GM21381 (cell line): ENCODE results near the gene TGFBR2.

Experiments
- ATAC-seq: cut with Tn5 transposase; IDR thresholded peaks from one replicate; pipeline ENCODE4 v1.9.1; 2021; ENCODE audit warnings: mild to moderate bottlenecking, moderate library complexity; ENCODE audit not compliant: unreplicated experiment

The TGFBR2 gene

GRCh38 chr3:30606301-30607031, at the start of gene TGFBR2:
Gene TGFBR2 (plus strand): TSS chr3:30606601. CDS start chr3:30606884, 283 bp downstream.
- ATAC-seq, result peak; percentile 77

DNA sequence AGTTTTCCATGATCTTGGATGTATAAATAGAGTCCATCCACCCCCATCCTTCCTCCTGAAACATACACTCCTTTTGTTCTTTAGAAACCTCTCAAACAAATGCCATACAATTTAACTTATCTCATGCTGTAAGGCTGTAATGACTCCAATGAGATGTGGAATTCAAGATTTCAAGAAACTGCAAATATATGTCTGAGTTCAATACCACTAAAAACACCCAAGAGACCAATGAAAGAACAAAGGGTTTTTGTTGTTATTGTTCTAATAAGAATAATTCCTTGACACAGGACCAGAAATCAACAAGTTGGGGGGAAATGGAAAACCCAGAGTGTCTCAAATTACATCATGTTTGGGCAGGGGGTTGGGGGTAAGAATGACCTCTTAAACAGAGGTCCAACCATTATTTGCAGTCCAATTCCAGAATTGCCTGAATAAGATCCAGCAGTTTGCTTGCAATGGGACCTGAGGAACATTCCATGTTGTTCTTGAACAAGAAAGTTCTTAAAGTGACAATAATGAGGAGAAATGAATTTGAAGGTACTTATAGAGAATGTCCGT, 48.6 kb upstream of the TGFBR2 start:
- ATAC-seq, result no peak

- no peak for ATAC-seq
These were observed 42.4 kb upstream of the TGFBR2 start for GRCh38 chr3:30563956-30564355.

DNA sequence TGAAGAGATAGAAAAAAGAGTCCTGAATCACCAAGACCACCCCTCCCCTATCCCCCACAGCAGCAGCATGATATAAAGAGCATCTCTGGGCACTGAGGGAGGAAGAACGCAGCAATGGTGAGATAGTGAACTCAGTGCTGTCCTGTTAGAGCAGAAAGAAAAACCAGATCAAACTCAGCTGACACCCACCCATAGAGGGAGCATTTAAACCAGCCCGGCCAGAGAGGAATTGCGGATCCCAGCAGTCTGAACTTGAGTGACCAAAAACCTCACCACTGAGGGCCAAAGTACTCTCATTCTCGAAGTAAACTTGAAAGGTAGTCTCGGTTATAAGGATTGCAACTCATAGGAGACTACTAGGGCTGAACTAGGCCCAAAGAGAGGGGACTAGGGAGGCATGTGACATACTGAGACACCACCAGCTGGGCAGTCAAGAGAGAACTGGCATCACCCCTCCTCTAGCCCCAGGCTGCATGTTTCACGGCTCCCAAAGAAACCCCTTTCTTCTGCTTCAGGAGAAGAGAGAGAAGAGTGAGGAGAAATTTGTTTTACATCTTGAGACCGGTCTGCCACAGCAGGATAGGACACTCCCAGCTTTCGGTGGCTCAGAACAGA, 39.2 kb upstream of the TGFBR2 start:
- no peak for ATAC-seq

GRCh38 chr3:30576946-30577345, 29.5 kb upstream of the TGFBR2 start:
- ATAC-seq, result no peak

DNA sequence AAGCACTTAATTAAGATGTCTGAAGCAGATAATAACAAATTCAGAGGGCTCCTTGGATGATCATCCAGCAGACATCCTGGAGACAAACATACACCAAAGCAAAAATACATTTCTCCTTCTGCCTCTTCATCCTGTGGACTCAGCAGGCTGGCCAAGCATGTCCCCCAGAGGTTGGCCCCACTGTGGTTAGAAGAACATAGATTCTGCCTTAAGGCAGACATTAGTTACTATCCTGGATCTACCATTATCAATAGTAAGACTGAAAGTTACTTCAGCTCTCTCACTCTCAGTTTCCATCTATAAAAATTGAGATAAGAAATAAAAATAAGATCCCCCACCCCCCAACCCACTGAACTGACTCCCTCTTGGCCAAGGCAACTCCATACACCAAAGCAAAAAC, 28.6 kb upstream of the TGFBR2 start:
- ATAC-seq, result peak; percentile 90

DNA sequence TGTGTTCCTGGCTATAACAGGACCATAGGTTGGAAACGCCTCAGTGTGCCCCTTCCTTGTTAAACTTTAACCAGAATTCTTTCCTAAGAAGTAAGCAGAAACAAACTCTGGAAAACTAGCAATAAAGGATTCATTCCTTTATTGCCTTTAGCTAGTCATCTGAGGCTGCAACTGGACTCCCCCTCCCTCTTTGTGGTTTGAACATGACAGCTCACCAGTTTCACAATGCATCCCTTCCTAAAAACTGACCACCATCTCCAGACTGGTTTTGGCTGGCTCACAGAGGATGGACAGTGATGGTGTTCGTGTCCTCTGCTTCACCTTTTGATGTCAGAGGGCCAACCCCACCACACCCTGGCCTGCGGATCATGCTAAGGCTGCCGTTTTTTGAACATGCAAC, 27.9 kb upstream of the TGFBR2 start:
- peak; percentile 35 for ATAC-seq

GRCh38 chr3:30578986-30579579, 27.3 kb upstream of the TGFBR2 start:
- ATAC-seq, result no peak

DNA sequence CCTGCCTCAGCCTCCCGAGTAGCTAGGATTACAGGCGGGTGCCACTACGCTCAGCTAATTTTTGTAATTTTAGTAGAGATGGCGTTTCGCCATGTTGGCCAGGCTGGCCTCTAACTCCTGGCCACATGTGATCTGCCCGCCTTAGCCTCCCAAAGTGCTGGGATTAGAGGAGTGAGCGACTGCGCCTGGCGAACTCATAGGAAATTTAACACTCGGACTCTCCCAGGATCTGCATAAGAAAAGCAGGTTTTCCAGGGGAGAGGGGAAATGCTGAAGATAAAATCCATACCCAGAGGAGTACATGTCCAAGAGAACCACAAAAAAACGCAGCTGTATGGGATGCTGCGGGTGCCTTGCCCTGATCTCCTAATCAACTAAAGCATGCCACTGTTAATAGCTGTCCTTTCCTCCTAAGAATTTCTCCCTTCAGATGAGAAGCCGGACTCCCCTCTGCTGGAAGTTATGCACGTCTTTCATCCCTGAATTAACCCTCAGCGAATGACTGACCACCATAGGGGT, 25.3 kb upstream of the TGFBR2 start:
- no peak for ATAC-seq

DNA sequence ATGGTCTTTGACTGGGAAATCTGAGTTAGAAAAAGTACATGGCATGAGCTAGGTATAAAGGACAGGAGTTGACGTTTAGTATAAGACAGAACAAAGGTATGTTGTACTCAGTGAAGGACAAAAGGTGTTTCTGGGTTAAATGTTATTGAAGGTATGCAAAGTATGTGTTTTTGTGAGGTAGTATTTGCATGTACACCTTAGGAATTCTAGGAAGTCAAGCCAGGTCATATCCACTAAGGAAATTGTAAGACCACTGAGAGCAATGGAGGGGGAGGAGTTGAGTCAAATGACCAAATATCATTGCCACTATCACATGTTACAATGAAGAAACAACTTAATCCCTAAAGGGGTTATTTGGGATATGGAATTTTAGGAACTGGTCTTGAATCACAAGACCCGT, 24.4 kb upstream of the TGFBR2 start:
- no peak for ATAC-seq

DNA sequence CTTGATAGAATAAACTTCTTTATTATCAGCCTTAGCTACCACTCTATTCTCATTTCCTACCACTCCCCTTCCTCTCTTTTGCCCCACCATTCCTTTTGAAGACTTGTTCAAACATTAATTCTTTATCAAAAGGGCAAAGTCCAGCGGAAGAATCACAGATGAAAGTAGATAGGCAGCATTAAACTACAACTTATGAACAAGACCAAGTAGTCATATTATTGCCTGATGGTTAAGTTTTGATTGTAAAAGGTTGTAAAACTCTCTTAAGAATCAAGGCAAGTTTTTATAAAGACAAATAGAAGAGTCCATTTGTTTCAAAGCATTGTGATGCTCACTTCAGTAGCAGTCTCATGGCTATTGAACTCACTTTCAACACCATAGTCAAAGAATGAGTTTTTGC, 22.4 kb upstream of the TGFBR2 start:
- ATAC-seq, result no peak

DNA sequence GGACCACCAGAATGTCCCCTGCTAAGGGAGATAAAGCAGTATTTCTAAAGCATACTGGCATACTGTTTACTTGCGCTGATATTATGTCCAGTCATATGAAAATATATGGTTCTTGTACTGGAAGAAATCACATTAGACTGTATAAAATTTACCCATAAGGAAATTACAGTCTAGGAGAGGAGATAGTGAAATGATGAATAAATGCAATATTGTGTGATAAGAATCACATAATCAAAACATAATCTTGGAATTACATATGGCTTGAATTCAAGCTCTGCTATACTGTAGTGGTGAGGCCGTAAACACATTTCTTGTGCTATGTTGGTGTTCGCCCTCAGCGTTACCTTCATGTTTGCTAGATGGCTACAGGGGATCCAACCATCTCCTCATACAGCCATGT, 20.7 kb upstream of the TGFBR2 start:
- ATAC-seq, result no peak

GRCh38 chr3:30586096-30586805, 20.1 kb upstream of the TGFBR2 start:
- ATAC-seq, result no peak

- no peak for ATAC-seq
These were observed 19.5 kb upstream of the TGFBR2 start for GRCh38 chr3:30586806-30587486.

DNA sequence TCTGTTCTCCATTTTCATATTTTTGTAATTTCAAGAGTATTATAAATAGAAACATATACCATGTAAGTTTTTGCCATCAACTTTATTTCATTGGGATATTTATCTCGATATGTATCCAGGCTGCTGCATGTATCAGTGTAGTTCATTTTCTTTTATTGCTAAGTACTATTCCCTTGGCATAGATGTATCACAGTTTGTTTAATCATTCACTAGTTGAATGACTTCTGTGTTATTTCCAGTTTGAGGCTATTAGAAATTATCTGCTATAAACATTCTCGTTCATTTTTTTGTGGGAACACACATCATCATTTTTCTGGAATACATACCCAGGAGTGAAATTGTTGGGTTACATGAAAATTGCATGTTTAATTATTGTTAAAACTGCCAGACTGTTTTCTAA, 18.5 kb upstream of the TGFBR2 start:
- no peak for ATAC-seq

DNA sequence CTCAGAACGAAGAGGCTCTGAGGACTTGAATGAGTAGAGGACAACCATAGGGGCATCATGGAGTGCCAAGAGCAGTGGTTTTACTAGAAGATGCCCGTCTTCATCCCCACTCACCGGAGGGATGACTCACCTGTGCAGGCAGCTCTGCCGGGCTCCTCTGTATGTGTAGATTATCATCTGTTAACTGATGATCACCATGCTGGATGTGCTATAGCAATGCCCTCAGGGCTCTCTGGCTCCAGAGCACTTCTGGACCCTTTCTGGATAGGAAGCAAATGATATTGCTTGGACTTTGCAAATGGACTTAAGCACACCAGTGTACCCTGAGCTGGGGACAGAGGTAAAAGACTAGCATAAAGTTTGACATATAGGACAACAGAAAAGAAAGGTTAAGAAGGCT, 10.2 kb upstream of the TGFBR2 start:
- ATAC-seq, result no peak

- no peak for ATAC-seq
These were observed 9.2 kb upstream of the TGFBR2 start for GRCh38 chr3:30597131-30597768.

- no peak for ATAC-seq
These were observed 8.6 kb upstream of the TGFBR2 start for GRCh38 chr3:30597769-30598134.

DNA sequence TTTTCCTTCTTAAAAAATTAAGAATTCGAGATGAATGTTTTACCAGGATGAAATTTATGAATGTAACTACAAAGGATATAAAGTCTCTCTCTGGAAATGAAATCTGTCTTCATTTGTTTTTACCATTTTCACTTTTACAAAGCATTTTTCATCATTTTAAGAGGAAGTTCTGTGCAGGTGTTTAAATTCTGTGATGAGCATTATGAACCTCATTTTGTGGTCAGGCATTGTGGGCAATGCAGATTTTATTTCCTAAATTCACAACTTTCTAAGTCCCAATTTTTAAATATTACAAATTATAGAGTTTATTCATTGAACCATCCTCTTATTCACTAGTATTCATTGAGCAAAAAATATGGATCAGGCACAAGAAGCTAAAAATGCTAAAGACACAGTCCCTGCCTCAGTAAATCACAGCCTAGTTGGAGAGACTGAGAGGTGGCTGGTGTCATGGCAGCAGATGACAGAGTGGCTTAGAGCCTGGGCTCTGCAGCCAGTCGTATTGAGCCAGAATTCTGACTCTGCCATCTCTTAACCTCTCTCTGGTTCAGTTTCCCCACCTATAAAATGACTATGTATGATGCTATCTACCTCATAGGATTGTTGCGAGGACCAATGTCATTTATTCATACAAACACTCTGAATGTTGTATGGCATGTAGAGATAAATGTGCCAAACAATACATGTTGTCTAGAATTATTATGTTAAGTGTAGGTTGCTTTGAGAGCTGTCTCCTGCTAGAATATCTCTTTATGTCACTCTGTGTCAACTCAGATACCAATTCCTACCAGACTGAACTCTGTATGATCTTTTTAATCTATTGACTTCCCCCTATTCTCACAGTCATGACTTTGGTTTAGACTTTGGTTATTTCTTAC, 7.5 kb upstream of the TGFBR2 start:
- ATAC-seq, result no peak
